Measurements from ENCODE around the gene ARSI. TPM values are rescaled to one million over a fixed set of nuclear protein-coding genes. Genes with fewer than 3 reads are reported as not detected.
A peak's percentile ranks its signal among the peaks of the same experiment; 100 is the strongest.

Gene ARSI
- total and polyA plus RNA-seq, 2 of the 4 experiments (the other 2 are of a cell fraction): 14.8 to 15.2 TPM

DNA sequence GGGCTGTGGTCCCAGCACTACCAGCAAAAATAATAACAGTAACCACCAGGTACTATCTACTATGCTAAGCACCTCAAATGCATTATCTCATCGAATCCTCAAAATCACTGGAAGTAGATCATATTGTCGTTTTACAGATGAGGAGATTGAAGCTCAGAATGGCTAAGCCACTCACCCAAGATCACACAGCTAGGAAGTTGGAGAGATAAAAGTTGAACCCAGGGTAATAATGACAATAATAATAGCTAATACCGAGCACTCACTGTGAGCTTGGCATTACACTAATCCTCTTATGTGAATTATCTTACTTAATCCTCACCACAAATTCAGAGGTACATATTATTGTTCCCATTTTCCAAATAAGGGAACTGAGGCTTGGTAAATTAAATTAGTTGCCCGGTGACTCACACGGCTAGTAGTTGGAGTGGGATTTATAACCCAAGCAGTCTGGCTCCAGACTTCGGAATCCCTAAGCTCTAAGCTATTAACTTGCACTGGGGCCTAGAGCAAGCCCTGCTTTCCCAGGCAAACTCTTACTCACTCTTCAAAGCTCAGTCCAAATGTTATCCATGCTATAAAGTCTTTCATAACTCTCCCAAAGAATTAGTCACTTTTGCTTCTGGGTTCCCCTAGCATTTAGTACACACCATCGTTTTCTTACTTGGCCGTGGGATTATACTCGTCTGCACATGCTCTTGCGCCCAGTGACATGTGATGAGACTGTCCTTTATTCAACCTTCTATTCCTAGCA is 3.8 kb downstream of the ARSI start (continued):
- TF ChIP-seq CEBPB (IDR thresholded peaks at IDR 0.05; ENCODE audit: low read depth, low read length) (peak; percentile 90), CHD1 (IDR thresholded peaks at IDR 0.05; ENCODE audit: low read depth, low read length) (no peak), NFE2L2 (IDR thresholded peaks at IDR 0.05; ENCODE audit: low read depth, low read length) (no peak)

- Histone ChIP-seq H3K4me2 (ENCODE audit: low read depth, low read length) (no peak overlapping the region), H2AK9ac (replicated peaks; ENCODE audit: low read depth, low read length, poor library complexity) (peak overlapping the region; percentile 73), H3K18ac (ENCODE audit: low read depth, low read length) (peak overlapping the region; percentile 61), H3K23ac (ENCODE audit: low read depth, low read length) (peak overlapping the region; percentile 39; the same call in 1 of the 2 replicates), H2AFZ (replicated peaks; ENCODE audit: low read length, poor library complexity) (peak overlapping the region; percentile 33), H3K4ac (ENCODE audit: low read depth, low read length) (peak overlapping the region; percentile 83), H3K4me1 (ENCODE audit: control insufficient read depth, insufficient read depth, low read length) (peaks cover 38% of the 10 kb centered on the region), H4K5ac (ENCODE audit: low read depth, low read length) (no peak overlapping the region), H4K20me1 (ENCODE audit: insufficient read depth, low read length) (peaks cover 8% of the 10 kb centered on the region; the same call in 1 of the 2 replicates), H3K27me3 (ENCODE audit: control insufficient read depth, insufficient read depth, low read length) (no peaks in the 10 kb centered on the region), H2BK15ac (ENCODE audit: low read depth, low read length) (peak overlapping the region; percentile 87; the same call in 2 of the 3 replicates), H3K9me1 (ENCODE audit: insufficient read depth, low read length) (peaks cover 38% of the 10 kb centered on the region), H2BK5ac (ENCODE audit: low read depth, low read length, poor library complexity, severe bottlenecking) (peak overlapping the region; percentile 86), H2BK120ac (ENCODE audit: low read depth, low read length) (peak overlapping the region; percentile 86), H3K4me3 (ENCODE audit: insufficient read depth, low read depth, low read length) (no peak overlapping the region), H2BK20ac (ENCODE audit: low read depth, low read length) (peak overlapping the region; percentile 90), H3K36me3 (ENCODE audit: control insufficient read depth, insufficient read depth, low read length) (peaks cover 12% of the 10 kb centered on the region; the same call in 1 of the 2 replicates), H3K27ac (ENCODE audit: insufficient read depth, low read length) (peak overlapping the region; percentile 59), H3K79me1 (ENCODE audit: low read depth in 1 of 2, low read length in 2 of 2) (peaks cover 9 to 48% of the 10 kb centered on the region in 2 experiments; a peak in 3 of 4 replicates), H4K91ac (ENCODE audit: insufficient read depth, low read depth, low read length) (peak overlapping the region; percentile 59; the same call in 1 of the 2 replicates), H3K9me3 (ENCODE audit: control insufficient read depth, insufficient read depth, low read length) (no peaks in the 10 kb centered on the region), H3K56ac (ENCODE audit: extremely low read depth, insufficient read depth, low read length) (no peak overlapping the region), H4K8ac (ENCODE audit: low read depth in 2 of 2, low read length in 2 of 2) (peak overlapping the region; percentile 24 to 76; a peak in 3 of 4 replicates), H3K14ac (replicated peaks; ENCODE audit: low read depth, low read length) (peak overlapping the region; percentile 91), H2AK5ac (ENCODE audit: low read depth, low read length) (peak overlapping the region; percentile 88), H3K9ac (ENCODE audit: low read depth, low read length) (peak overlapping the region; percentile 16; the same call in 1 of the 2 replicates)
- in situ Hi-C loops (cut with MboI; ENCODE audit: low sequenced_read_pairs): no loop called here
- intact Hi-C loops (cut with micrococcal nuclease): loop anchor here (2.0 kb wide), 1 partner anchor 19 kb away; no protein-coding TSS in a partner anchor
- dilution Hi-C loops (cut with HindIII; ENCODE audit: low sequenced_read_pairs, unreplicated experiment): no loop called here
- WGBS, 2 experiments (ENCODE audit: extremely low coverage in 2 of 2, insufficient read length in 1 of 2): 95% methylated on average over 23 of the region's 31 CpGs; no CpG with 5 or more reads in 1 of the 2 experiments
- no peak for ATAC-seq (ENCODE audit: low read depth)
- ChIA-PET CTCF (no interaction called here), POLR2A (ENCODE audit: unreplicated experiment) (no interaction called here)
- no TSS peak for BruUV-seq (replicated peaks)
- TF ChIP-seq MXI1 (IDR thresholded peaks at IDR 0.05; ENCODE audit: borderline replicate concordance, low read depth, low read length) (no peak), RFX5 (IDR thresholded peaks at IDR 0.05; ENCODE audit: low read depth, low read length) (no peak)
- no peak for DNase-seq
These were observed 4.6 kb downstream of the ARSI start for GRCh38 chr5:150297934-150298595.
